Lower lobe of right lung (tissue), 2 donors: Measurements from ENCODE around the gene ARIH1. TPM values are rescaled to one million over a fixed set of nuclear protein-coding genes. Genes with fewer than 3 reads are reported as not detected.

Experiments used
- ATAC-seq, 2 donors: fragments of 200-7000 bp; cut with Tn5 transposase; one replicate each; pipeline ENCODE4 v1.9.1; 2020 to 2022; ENCODE audit warnings: mild to moderate bottlenecking in 2 of 2, moderate library complexity in 2 of 2
- DNase-seq: peaks from one replicate; pipeline ENCODE4 v3.0.0-alpha.2; 2020
- H3K27ac ChIP-seq: fragments of 200-600 bp; one replicate; pipeline ENCODE4 v1.8.0; 2022
- H3K27me3 ChIP-seq: fragments of 200-600 bp; one replicate; pipeline ENCODE4 v1.8.0; 2022; ENCODE audit warnings: low read depth
- H3K36me3 ChIP-seq: fragments of 200-600 bp; one replicate; pipeline ENCODE4 v1.8.0; 2022; ENCODE audit warnings: mild to moderate bottlenecking
- H3K4me1 ChIP-seq: fragments of 200-600 bp; one replicate; pipeline ENCODE4 v1.8.0; 2022
- H3K4me3 ChIP-seq: fragments of 200-600 bp; one replicate; pipeline ENCODE4 v1.8.0; 2022; ENCODE audit warnings: mild to moderate bottlenecking
- H3K9me3 ChIP-seq: fragments of 200-600 bp; one replicate; pipeline ENCODE4 v1.8.0; 2022
- CTCF ChIP-seq: fragments of 200-600 bp; IDR thresholded peaks from one replicate; pipeline ENCODE4 v1.8.0; 2022; ENCODE audit warnings: antibody characterized with exemption, mild to moderate bottlenecking
- intact Hi-C: fragments of 100-400 bp; cut with DNase I; formaldehyde crosslinking; loops from one replicate; pipeline ENCODE4 v1.11.0; 2022
- total RNA-seq: library from RNA; stranded (reverse); fragmentation: NEBNext Ultra II Directional; extraction: Animal tissue kit (Norgen Biotek cat#: 25700); gene quantifications from one replicate; pipeline ENCODE4 v1.2.1, GENCODE V29; 2021
- donor health status: DM: no; HTN: yes; CAD: no; lungs with severe emphysema.

ARIH1 gene
- total RNA-seq, 1 donor from 2014 or later = 149 TPM

- DNase-seq = no peak
Measured at GRCh38 chr15:72538931-72539330, 64.8 kb downstream of the ARIH1 start.

GRCh38 chr15:72540606-72541237, 66.6 kb downstream of the ARIH1 start:
- no peak overlapping the region for H3K27ac ChIP-seq
- intact Hi-C loops = no loop called here
- no peak for ATAC-seq

More at GRCh38 chr15:72538931-72539330, 64.8 kb downstream of the ARIH1 start:
- Histone ChIP-seq H3K9me3 (peaks cover 10% of the 10 kb centered on the region), H3K36me3 (no peaks in the 10 kb centered on the region), H3K27me3 (no peaks in the 10 kb centered on the region), H3K4me1 (no peaks in the 10 kb centered on the region), H3K4me3 (no peak overlapping the region), H3K27ac (no peak overlapping the region)
- ATAC-seq = no peak
- intact Hi-C loops = no loop called here
- no peak for TF ChIP-seq CTCF

GRCh38 chr15:72541674-72542073, 67.5 kb downstream of the ARIH1 start:
- TF ChIP-seq CTCF = no peak
- H3K27ac ChIP-seq = no peak overlapping the region
- no peak for ATAC-seq
- no peak overlapping the region for H3K4me3 ChIP-seq
- DNase-seq = no peak
- H3K27me3 ChIP-seq = no peaks in the 10 kb centered on the region
- no peaks in the 10 kb centered on the region for H3K4me1 ChIP-seq
- intact Hi-C loops = no loop called here
- peaks cover 10% of the 10 kb centered on the region for H3K9me3 ChIP-seq
- peaks cover 13% of the 10 kb centered on the region for H3K36me3 ChIP-seq

More at GRCh38 chr15:72540606-72541237, 66.6 kb downstream of the ARIH1 start:
- no peak for TF ChIP-seq CTCF
- DNase-seq = no peak
- Histone ChIP-seq H3K4me3 (no peak overlapping the region), H3K27me3 (no peaks in the 10 kb centered on the region), H3K36me3 (peaks cover 9% of the 10 kb centered on the region), H3K4me1 (no peaks in the 10 kb centered on the region), H3K9me3 (peaks cover 10% of the 10 kb centered on the region)

- Histone ChIP-seq H3K4me3 (no peak overlapping the region), H3K4me1 (no peaks in the 10 kb centered on the region), H3K27ac (no peak overlapping the region), H3K27me3 (no peaks in the 10 kb centered on the region), H3K9me3 (peaks cover 10% of the 10 kb centered on the region), H3K36me3 (peaks cover 34% of the 10 kb centered on the region)
- ATAC-seq (no peak), DNase-seq (no peak)
- intact Hi-C loops = no loop called here
- TF ChIP-seq CTCF = no peak
Measured at GRCh38 chr15:72545156-72545555, 71.0 kb downstream of the ARIH1 start.

GRCh38 chr15:72554471-72555425, 80.6 kb downstream of the ARIH1 start:
- Histone ChIP-seq H3K27ac (no peak overlapping the region), H3K9me3 (no peaks in the 10 kb centered on the region), H3K27me3 (no peaks in the 10 kb centered on the region), H3K4me3 (no peak overlapping the region), H3K36me3 (peaks cover 41% of the 10 kb centered on the region), H3K4me1 (no peaks in the 10 kb centered on the region)
- intact Hi-C loops = no loop called here
- ATAC-seq (no peak), DNase-seq (no peak)
- TF ChIP-seq CTCF = no peak
